Hepatocyte (in vitro differentiated cells): ENCODE data around the gene TTN.

Experiments used
- CTCF ChIP-seq: fragments of 200-600 bp; sonication (generic); IDR thresholded peaks from 2 replicates; pipeline ENCODE4 v1.5.1; 2016; ENCODE audit warnings: antibody characterized with exemption, mild to moderate bottlenecking; ENCODE audit not compliant: poor library complexity
- EZH2 ChIP-seq: fragments of 200-600 bp; sonication (generic); IDR thresholded peaks from 2 replicates; pipeline ENCODE4 v1.6.1; 2016; ENCODE audit warnings: antibody characterized with exemption, mild to moderate bottlenecking, borderline replicate concordance

DNA sequence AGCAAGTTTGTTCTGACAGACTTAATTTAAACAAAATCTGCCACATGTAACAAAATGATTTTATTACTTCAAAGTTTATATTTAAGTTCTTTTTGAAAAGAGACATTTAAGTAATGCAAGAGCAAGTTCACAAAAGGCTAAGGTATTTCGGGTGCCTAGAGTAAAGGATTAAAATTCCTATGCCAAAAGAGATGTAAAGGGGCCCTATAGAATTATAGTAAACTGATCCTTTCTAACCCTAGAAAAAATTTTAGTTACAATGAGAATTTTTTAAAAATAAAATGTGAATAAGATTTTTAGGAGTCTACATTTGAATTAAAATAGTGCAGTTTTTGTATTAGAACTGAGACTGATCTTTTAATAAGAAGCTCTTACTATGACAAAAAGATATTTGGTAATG, 179.8 kb downstream of the TTN start:
- TF ChIP-seq CTCF (no peak), EZH2 (no peak)
